Liver (tissue), 9 donors: ENCODE data around the gene COMP. TPM values are rescaled to one million over a fixed set of nuclear protein-coding genes. Genes with fewer than 3 reads are reported as not detected.

Experiments
- DNase-seq: peaks from one replicate; pipeline ENCODE4 v3.0.0-alpha.2; 2017; ENCODE audit warnings: low spot score
- H3K27ac ChIP-seq, 2 donors: one replicate each; pipeline ENCODE4 v1.7.0; 2013; ENCODE audit warnings: inconsistent platforms in 2 of 2, low read length in 2 of 2, control low read depth in 1 of 2, low read depth in 1 of 2, mild to moderate bottlenecking in 1 of 2
- H3K27me3 ChIP-seq, 4 donors: one replicate each; pipeline versions ENCODE4 v1.6.1 to v1.7.0; 2013; ENCODE audit warnings: low read length in 3 of 4, inconsistent platforms in 1 of 4, mild to moderate bottlenecking in 1 of 4, moderate library complexity in 1 of 4; ENCODE audit not compliant: control insufficient read depth in 4 of 4, insufficient read depth in 4 of 4
- H3K36me3 ChIP-seq, 4 donors: one replicate each; pipeline versions ENCODE4 v1.6.1 to v1.7.0; 2013; ENCODE audit warnings: low read length in 3 of 4, mild to moderate bottlenecking in 3 of 4, low read depth in 1 of 4, moderate library complexity in 1 of 4; ENCODE audit not compliant: control insufficient read depth in 4 of 4, insufficient read depth in 3 of 4
- H3K4me1 ChIP-seq, 4 donors: one replicate each; pipeline versions ENCODE4 v1.6.1 to v1.7.0; 2013; ENCODE audit warnings: low read length in 3 of 4, mild to moderate bottlenecking in 3 of 4, moderate library complexity in 1 of 4; ENCODE audit not compliant: control insufficient read depth in 4 of 4, insufficient read depth in 4 of 4
- H3K4me3 ChIP-seq, 3 donors: one replicate each; pipeline versions ENCODE4 v1.6.1 to v1.7.0; 2013; ENCODE audit warnings: low read length in 3 of 3, control low read depth in 1 of 3, low read depth in 1 of 3, mild to moderate bottlenecking in 1 of 3
- H3K9ac ChIP-seq, 2 donors: one replicate each; pipeline ENCODE4 v1.7.0; 2013; ENCODE audit warnings: low read length in 2 of 2, mild to moderate bottlenecking in 2 of 2, moderate library complexity in 2 of 2, control low read depth in 1 of 2, low read depth in 1 of 2
- H3K9me3 ChIP-seq, 4 donors: one replicate each; pipeline versions ENCODE4 v1.6.1 to v1.7.0; 2013; ENCODE audit warnings: low read length in 3 of 4; ENCODE audit not compliant: control insufficient read depth in 4 of 4
- EGR1 ChIP-seq, 2 donors: IDR thresholded peaks; 2 replicates each; pipeline ENCODE4 v1.6.1; 2016 to 2018; ENCODE audit warnings: antibody characterized with exemption in 2 of 2, low read depth in 2 of 2
- FOXA1 ChIP-seq: IDR thresholded peaks from 2 replicates; pipeline ENCODE4 v1.6.1; 2016; ENCODE audit warnings: antibody characterized with exemption
- FOXA2 ChIP-seq: IDR thresholded peaks from 2 replicates; pipeline ENCODE4 v1.6.1; 2016; ENCODE audit warnings: antibody characterized with exemption
- GABPA ChIP-seq, 2 donors: IDR thresholded peaks in 1 of 2; conservative IDR thresholded peaks in 1 of 2; 2 replicates each; pipeline ENCODE4 v1.6.1; 2016; ENCODE audit warnings: antibody characterized with exemption in 2 of 2, mild to moderate bottlenecking in 1 of 2, moderate library complexity in 1 of 2
- HNF4A ChIP-seq, 2 donors: conservative IDR thresholded peaks; 2 replicates each; pipeline ENCODE4 v1.6.1; 2016; ENCODE audit warnings: antibody characterized with exemption in 2 of 2, mild to moderate bottlenecking in 2 of 2
- HNF4G ChIP-seq: IDR thresholded peaks from 2 replicates; pipeline ENCODE4 v1.6.1; 2016; ENCODE audit warnings: antibody characterized with exemption
- NR2F2 ChIP-seq: IDR thresholded peaks from 2 replicates; pipeline ENCODE4 v1.6.1; 2016; ENCODE audit warnings: antibody characterized with exemption
- RAD21 ChIP-seq, 2 donors: IDR thresholded peaks; 2 replicates each; pipeline ENCODE4 v1.6.1; 2016; ENCODE audit warnings: antibody characterized with exemption in 2 of 2, mild to moderate bottlenecking in 2 of 2
- RXRA ChIP-seq, 2 donors: IDR thresholded peaks; 2 replicates each; pipeline ENCODE4 v1.6.1; 2017 to 2018; ENCODE audit warnings: antibody characterized with exemption in 2 of 2, mild to moderate bottlenecking in 1 of 2
- SP1 ChIP-seq: IDR thresholded peaks from 2 replicates; pipeline ENCODE4 v1.6.1; 2018; ENCODE audit warnings: antibody characterized with exemption, mild to moderate bottlenecking
- TAF1 ChIP-seq: conservative IDR thresholded peaks from 2 replicates; pipeline ENCODE4 v1.6.1; 2016; ENCODE audit warnings: antibody characterized with exemption, mild to moderate bottlenecking
- YY1 ChIP-seq: IDR thresholded peaks from 2 replicates; pipeline ENCODE4 v1.6.1; 2016; ENCODE audit warnings: antibody characterized with exemption, mild to moderate bottlenecking
- WGBS: extraction: QIAGEN DNeasy Blood & Tissue Kit; methylation state at CpG from one replicate; pipeline ENCODE4 v1.1.7; 2013; 5-methylcytosine and 5-hydroxymethylcytosine counted together
- polyA plus RNA-seq, 2 donors: library from polyadenylated mRNA; stranded (reverse) in 1 of 2; unstranded in 1 of 2; fragments of 200-250 nt in 1 of 2; fragments of >200 nt in 1 of 2; fragmentation: Nextera tagmentation in 1 of 2; extraction: Ambion mirVana in 1 of 2; gene quantifications; one replicate each; pipeline versions ENCODE4 v1.2.1 to v1.2.3, GENCODE V29; 2013 to 2015
- total RNA-seq, 2 donors: library from RNA; depleted of rRNA; stranded (reverse); fragments of >200 nt; gene quantifications; one replicate each; pipeline ENCODE4 v1.2.3, GENCODE V29; 2014
- TF ChIP-seq, protein P1 (sequence below): fragments of 150-350 bp; IDR thresholded peaks from 2 replicates; pipeline ENCODE4 v1.5.1; 2017; ENCODE audit warnings: improper control_type of control experiment, low read depth, low read length; ENCODE audit not compliant: missing input control
- TF ChIP-seq, protein P2 (sequence below): IDR thresholded peaks from 2 replicates; pipeline ENCODE4 v1.6.1; 2016; ENCODE audit warnings: antibody characterized with exemption
- donor health status: healthy.
- donor health status: healthy.
- donor health status: healthy.
- donor health status: healthy.
- donor health status: healthy.

Gene COMP
- total and polyA plus RNA-seq, 4 donors = 0.03 to 0.17 TPM; not detected in 2

DNA sequence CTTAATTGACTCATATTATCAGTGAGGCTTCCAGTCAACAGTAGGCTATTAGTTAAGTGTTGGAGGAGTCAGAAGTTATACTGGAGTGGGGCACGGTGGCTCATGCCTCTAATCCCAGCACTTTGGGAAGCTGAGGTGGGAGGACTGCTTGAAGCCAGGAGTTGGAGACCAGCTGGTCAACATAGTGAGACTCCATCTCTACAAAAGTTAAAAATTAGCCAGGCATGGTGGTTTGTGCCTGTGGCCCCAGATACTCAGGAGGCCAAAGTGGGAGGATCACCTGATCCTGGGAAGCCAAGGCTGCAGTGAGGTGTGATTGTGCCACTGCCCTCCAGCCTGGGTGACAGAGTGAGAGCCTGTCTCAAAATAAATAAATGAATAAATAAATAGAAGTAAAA is 53.2 kb downstream of the COMP start:
- H3K27me3 ChIP-seq = no peaks in the 10 kb centered on the region
- H3K9me3 ChIP-seq = no peaks in the 10 kb centered on the region
- peaks cover 3 to 11% (median 8%) of the 10 kb centered on the region in 4 donors for H3K4me1 ChIP-seq
- 52% methylated on average over 1 of the region's 1 CpG for WGBS
- H3K36me3 ChIP-seq = no peaks in the 10 kb centered on the region
- no peak for DNase-seq
- TF ChIP-seq HNF4A (conservative IDR thresholded peaks at IDR 0.05) = peak in 1 of 2 donors; percentile 49
- TF ChIP-seq FOXA1 = peak; percentile 22
- TF ChIP-seq TAF1 = no peak
- TF ChIP-seq SP1 = no peak
- peak in 1 of 2 donors; percentile 51 for TF ChIP-seq RXRA (IDR thresholded peaks at IDR 0.05)
- TF ChIP-seq, protein P1, sequence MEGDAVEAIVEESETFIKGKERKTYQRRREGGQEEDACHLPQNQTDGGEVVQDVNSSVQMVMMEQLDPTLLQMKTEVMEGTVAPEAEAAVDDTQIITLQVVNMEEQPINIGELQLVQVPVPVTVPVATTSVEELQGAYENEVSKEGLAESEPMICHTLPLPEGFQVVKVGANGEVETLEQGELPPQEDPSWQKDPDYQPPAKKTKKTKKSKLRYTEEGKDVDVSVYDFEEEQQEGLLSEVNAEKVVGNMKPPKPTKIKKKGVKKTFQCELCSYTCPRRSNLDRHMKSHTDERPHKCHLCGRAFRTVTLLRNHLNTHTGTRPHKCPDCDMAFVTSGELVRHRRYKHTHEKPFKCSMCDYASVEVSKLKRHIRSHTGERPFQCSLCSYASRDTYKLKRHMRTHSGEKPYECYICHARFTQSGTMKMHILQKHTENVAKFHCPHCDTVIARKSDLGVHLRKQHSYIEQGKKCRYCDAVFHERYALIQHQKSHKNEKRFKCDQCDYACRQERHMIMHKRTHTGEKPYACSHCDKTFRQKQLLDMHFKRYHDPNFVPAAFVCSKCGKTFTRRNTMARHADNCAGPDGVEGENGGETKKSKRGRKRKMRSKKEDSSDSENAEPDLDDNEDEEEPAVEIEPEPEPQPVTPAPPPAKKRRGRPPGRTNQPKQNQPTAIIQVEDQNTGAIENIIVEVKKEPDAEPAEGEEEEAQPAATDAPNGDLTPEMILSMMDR = no peak
- no peak overlapping the region for H3K4me3 ChIP-seq
- no peak overlapping the region for H3K9ac ChIP-seq
- no peak overlapping the region for H3K27ac ChIP-seq

DNA sequence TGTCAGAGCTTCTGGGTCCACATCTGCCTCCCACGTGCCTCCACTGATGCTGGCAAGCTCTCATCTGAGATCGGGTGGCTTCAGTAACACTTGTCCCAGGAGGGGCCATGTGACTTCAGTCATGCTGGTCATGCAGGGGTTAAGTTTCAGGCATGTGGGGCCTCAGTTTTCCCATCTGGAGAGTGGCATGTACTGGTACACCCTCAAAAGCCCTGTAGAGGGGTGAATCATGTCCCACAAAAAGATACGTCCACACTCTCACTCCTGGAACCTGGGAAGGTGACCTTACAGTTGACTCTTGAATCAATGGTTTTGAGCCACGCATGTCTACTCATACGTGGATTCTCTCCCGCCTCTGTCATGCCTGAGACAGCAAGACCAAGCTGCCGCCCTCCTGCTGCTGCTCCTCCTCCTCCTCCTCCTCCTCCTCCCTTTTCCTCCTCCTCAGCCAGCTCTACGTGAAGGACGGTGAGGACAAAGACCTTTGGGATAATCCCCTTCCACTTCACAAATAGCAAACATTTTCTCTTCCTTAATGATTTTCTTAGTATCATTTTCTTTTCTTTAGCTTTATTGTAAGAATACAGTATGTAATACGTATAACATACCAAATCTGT is 53.7 kb downstream of the COMP start:
- no peaks in the 10 kb centered on the region for H3K9me3 ChIP-seq
- TF ChIP-seq SP1 = no peak
- TF ChIP-seq RAD21 (IDR thresholded peaks at IDR 0.05) = no peak
- TF ChIP-seq RXRA (IDR thresholded peaks at IDR 0.05) = no peak
- TF ChIP-seq, protein P1 = no peak
- TF ChIP-seq FOXA2 = no peak
- WGBS = 80% methylated on average over 10 of the region's 10 CpGs
- H3K4me1 ChIP-seq = peaks cover 3 to 10% (median 8%) of the 10 kb centered on the region in 4 donors
- H3K27me3 ChIP-seq = no peaks in the 10 kb centered on the region
- no peak for DNase-seq
- no peak overlapping the region for H3K27ac ChIP-seq
- no peak overlapping the region for H3K4me3 ChIP-seq
- no peak overlapping the region for H3K9ac ChIP-seq
- H3K36me3 ChIP-seq = no peaks in the 10 kb centered on the region

DNA sequence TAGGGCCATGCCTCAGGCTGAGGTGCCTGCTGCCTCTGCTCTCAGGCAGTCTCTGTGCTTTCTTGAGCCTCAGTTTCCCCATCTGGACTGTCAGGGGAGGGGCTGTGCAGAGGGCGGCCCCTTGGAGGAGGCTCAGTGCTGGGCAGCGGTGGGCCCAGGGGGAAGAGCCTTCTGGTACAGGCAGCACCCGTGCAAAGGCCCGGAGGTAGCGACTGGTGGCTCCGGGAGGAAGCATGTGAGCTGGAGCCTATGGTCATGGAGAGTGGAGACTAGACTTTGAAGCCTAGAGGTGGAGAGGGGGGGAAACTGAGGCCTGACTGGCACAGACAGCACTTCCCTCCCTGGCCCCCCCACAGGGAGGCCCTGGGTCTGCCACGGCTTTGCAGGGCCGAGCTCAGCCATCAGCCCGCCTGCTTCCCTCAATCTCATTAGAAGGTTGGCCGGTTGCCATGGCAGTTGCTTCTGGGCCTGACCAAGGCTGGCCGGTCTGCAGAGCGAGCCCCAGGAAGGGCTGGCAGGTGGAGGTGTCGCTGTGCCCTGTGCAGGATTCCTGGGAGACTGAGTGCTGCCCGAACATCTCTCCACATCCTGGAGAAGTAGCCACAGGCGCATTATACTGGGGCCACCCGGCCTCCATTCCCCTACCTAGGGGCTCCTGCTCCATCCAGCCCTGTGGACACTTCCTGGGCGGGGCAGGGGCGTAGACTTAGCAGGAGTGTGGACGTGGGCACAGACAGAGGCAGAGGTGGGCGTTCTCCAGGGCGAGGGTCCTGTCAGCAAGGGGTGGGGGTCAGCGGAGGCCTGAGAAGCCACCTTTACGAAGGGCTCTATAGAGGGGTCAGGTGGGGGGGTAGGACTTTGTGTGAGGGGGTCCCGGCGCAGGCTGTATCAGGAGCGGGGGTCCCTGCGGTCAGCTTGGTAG is 54.4 kb downstream of the COMP start:
- 92% methylated on average over 27 of the region's 27 CpGs for WGBS
- Histone ChIP-seq H3K9me3 (no peaks in the 10 kb centered on the region), H3K9ac (no peak overlapping the region), H3K27ac (no peak overlapping the region), H3K4me3 (no peak overlapping the region), H3K4me1 (peaks cover 3 to 10% (median 8%) of the 10 kb centered on the region in 4 donors), H3K36me3 (no peaks in the 10 kb centered on the region), H3K27me3 (no peaks in the 10 kb centered on the region)
- no peak for DNase-seq
- no peak for TF ChIP-seq NR2F2
- TF ChIP-seq HNF4A (conservative IDR thresholded peaks at IDR 0.05) = no peak
- no peak for TF ChIP-seq GABPA (IDR thresholded peaks at IDR 0.05 in 1 of 2, conservative IDR thresholded peaks at IDR 0.05 in 1 of 2)
- no peak for TF ChIP-seq YY1
- TF ChIP-seq SP1 = no peak
- no peak for TF ChIP-seq RAD21 (IDR thresholded peaks at IDR 0.05)
- TF ChIP-seq, protein P1 = no peak
- no peak for TF ChIP-seq EGR1 (IDR thresholded peaks at IDR 0.05; ENCODE audit: low read depth in 2 of 2)
- TF ChIP-seq, protein P2, sequence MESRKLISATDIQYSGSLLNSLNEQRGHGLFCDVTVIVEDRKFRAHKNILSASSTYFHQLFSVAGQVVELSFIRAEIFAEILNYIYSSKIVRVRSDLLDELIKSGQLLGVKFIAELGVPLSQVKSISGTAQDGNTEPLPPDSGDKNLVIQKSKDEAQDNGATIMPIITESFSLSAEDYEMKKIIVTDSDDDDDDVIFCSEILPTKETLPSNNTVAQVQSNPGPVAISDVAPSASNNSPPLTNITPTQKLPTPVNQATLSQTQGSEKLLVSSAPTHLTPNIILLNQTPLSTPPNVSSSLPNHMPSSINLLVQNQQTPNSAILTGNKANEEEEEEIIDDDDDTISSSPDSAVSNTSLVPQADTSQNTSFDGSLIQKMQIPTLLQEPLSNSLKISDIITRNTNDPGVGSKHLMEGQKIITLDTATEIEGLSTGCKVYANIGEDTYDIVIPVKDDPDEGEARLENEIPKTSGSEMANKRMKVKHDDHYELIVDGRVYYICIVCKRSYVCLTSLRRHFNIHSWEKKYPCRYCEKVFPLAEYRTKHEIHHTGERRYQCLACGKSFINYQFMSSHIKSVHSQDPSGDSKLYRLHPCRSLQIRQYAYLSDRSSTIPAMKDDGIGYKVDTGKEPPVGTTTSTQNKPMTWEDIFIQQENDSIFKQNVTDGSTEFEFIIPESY = no peak
- TF ChIP-seq RXRA (IDR thresholded peaks at IDR 0.05) = no peak
- TF ChIP-seq FOXA1 = no peak
- no peak for TF ChIP-seq FOXA2
- no peak for TF ChIP-seq HNF4G
